ENCODE data around the gene MFRP.
"Not testable (repeated sequence)": the region's sequence is repeated elsewhere in the genome, so short reads cannot be mapped to it uniquely, and the experiment has no call there.

The MFRP gene

DNA sequence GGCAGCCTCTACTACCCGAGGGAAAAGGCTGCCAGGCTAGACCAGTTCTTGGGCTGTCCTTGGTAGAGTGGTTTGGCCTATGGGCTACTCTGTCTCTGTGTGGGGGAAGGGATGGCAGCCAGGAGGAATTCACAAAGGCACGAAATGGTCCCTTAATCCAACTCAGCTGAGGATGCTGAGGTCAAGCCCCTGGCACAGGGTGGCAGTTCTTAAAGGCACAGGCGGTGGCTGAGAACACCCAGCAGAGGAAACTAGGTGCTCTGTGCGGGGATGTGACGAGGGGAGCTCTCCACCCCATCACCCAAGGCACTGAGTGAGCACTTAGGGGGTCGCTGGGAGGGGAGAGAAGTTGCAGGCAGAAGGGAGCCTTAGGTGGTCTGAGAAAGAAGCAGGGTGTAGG lies at the start of gene MFRP:
Gene MFRP (minus strand): TSS at position 101 of the 400 bp plus-strand sequence. CDS start 192 bp downstream, outside the sequence.
- DNase-seq = no peak

DNA sequence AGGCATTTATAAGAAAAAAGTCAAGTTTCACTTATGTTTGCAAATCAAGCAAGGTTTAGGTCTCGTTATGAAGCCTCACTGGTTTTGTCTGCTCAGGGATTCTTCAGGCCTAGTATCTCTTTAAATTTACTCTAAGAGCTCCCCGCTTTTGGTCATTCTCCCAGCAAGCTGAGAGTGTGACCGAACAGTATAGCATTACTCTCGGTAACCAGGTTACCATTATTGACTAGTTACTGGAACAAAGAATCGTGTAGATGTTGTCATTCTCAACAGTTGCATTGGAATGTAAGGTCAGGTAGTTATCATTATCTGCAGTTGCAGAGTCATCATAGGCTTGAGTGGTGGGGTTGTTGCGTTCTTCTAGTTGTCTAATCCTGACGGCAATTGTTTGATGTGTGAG lies 44.8 kb upstream of the MFRP start:
- DNase-seq = no peak

GRCh38 chr11:119389611-119390254 lies 43.2 kb upstream of the MFRP start:
- DNase-seq = no peak

DNA sequence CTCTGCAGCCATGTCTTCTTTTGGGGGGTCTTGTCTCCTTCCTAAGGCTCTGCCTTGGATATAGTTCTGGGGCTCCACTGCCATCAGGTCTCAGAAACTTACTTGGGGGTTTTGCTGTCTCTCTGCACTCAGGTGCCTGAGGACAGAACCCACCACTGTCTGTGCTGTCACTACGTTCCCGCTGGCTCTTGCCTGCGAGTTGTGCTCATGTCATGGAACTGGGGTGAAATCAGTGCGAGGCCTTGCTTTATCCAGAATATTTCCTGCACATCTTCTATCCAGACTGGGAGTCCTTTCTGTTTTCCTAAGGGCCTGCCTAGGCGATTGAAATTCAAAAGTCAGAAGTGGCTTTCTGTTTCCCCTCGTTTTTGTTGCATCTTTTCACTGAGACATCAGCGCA lies 41.6 kb upstream of the MFRP start:
- no peak for DNase-seq

DNA sequence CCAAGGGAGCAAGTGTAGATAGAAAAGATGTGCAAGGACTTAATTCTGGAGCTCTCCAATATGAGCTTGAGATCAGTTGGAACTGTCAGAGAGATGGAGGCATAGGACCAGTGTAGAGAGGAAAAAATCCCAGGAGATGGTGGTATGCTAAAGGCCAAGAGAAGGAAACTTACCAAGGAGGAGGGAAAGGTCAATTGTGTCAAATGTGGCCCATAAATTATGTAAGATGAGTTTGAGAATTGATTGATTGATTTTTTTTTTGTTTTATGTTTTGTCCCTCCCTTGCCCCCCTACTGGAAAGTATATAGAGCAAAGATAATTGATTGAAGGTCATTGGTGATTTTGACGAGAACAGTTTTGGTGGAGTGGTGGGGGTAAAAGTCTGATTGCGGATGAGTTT lies 37.8 kb upstream of the MFRP start:
- no peak for DNase-seq

DNA sequence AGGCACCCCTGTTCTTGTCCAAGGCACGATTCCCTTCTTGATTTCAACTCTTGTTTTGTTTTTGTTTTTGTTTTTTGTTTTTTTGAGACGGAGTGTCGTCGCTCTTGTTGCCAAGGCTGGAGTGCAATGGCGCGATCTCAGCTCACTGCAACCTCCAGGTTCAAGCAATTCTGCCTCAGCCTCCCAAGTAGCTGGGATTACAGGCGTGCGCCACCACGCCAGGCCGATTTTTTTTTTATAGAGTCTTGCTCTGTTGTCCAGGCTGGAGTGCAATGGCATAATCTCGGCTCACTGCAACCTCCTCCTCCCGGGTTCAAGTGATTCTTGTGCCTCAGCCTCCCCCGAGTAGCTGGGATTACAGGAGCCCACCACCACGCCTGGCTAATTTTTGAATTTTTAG lies 36.0 kb upstream of the MFRP start:
- DNase-seq = not testable (repeated sequence)

GRCh38 chr11:119382101-119382500 lies 35.6 kb upstream of the MFRP start:
- DNase-seq = no peak

GRCh38 chr11:119381181-119381988 lies 34.9 kb upstream of the MFRP start, which contains the start of gene USP2:
TSS of gene USP2 (minus strand) at chr11:119381690. CDS start at chr11:119373480, 8,210 bp downstream.
- DNase-seq = peak; percentile 98 to 99 (median 99)

DNA sequence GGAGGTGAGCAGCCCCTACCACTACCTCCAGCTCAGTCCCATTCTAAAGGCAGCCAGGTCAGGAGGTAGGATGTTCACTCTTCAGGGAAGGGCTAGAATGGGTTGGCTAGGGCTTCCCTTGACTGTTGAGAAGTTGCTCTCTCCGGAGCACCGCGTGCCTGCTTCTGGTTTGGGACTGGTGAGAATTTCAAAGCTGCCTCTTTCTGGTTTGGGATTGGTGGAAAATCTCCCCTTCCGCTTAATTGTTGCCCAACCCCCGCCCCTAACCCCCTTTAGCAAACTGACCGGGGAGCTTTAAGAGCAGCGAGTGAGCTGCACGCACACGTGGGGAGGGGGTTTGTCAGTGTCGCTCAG lies 34.3 kb upstream of the MFRP start:
- DNase-seq = no peak

DNA sequence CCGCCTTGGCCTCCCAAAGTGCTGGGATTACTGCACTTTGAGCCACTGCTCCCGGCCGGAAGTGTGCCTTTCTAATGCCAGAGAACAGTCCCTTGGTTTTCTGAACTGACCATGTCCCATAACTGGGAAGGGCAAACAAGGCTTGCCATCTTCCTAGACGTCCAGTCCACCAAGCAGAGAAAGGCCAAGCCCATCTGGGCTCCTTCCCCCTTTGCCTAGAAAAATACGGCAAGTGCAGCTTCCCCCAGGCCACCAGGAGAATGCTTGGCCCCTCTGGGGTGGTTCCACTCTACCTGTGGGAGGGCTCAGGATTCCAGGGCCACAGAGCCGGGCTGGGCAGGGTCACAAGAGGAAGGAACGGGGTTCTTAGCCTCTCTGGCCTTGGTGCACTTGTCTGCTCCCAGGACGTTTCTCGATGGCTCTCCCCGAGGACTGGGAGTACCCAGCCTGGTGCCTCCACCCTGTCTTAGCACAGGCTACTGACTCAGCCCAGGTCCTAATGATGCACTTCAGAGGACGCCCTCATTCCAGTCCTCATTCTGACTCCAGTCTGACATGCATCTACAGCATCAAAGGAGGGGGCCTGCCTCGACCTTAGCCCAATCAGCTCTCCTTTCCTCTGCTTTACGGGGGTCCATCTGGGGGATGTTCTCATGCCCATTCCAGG lies 33.8 kb upstream of the MFRP start:
- no peak for DNase-seq

GRCh38 chr11:119378851-119379465 lies 32.5 kb upstream of the MFRP start:
- no peak for DNase-seq

DNA sequence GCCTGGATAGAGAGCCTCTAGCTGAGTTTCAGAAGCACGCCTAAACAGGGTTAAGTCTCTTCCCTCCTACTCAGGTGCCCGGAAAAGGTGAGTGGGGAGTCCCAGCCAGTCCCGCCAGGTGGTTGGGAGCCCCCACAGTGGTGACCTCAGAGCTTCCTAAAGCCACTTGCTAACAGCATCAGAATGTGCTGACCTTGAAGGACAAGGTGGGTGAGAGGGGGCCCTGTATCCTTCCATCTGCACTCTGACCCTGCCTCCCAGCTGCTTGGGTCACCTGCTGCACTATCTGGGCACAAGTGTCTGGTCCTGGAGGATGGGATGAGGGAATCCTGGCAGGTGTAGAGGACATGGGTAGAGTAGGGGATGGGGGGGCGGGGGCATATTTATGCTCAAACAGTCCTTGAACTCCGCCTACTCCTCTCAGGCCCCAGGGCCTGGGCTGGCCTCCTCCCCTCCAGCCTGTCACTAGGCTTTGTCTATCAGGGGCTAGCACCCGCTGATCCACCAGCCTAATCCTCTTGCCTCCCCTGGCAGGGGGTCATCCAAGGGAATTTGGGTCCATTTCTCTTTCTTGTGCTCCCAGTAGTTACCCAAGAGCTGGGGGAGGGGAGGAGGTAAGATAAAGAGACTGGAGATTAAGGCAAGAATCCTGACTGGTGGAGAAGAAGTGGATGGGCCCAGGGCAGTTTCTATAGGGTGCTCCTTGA lies 31.6 kb upstream of the MFRP start:
- DNase-seq = no peak

DNA sequence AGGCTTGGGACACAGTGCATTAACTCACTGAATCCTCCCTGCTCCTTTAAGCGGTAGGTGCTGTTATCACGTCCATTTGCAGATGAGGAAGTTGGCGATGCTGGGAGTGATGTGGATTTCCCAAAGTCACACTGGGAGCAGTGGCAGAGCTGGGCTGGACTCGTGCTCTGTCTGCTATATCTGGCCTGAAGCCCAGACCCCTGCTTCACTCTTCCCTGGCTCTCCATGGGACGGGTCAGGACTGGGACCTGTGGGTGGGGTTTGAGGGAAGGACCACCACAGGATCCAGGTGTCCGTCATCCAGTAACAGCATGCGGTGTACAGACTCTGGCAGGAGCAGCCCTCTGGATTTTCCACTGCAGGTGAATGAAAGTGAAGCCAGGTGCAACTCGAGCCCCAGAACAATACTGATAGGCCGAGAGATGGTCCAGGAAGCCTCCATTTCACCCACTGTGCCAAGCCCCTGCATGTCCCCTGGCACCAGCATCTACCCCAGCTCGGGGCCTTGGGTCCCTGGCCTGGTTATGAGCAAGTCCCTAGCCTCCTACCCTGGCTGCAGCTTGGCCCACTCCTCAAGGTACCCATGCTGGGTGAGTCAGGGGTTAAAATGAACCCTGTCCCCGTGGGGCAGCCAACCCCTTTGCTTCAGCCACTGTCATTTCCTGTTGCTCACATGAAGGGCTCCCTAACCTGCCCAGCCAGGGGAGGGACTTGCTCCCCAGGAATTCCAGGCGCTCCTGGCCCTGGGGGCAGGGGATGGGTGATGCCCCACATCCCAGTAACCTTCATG lies 30.8 kb upstream of the MFRP start:
- no peak for DNase-seq

GRCh38 chr11:119376197-119376847 lies 29.8 kb upstream of the MFRP start:
- no peak for DNase-seq

DNA sequence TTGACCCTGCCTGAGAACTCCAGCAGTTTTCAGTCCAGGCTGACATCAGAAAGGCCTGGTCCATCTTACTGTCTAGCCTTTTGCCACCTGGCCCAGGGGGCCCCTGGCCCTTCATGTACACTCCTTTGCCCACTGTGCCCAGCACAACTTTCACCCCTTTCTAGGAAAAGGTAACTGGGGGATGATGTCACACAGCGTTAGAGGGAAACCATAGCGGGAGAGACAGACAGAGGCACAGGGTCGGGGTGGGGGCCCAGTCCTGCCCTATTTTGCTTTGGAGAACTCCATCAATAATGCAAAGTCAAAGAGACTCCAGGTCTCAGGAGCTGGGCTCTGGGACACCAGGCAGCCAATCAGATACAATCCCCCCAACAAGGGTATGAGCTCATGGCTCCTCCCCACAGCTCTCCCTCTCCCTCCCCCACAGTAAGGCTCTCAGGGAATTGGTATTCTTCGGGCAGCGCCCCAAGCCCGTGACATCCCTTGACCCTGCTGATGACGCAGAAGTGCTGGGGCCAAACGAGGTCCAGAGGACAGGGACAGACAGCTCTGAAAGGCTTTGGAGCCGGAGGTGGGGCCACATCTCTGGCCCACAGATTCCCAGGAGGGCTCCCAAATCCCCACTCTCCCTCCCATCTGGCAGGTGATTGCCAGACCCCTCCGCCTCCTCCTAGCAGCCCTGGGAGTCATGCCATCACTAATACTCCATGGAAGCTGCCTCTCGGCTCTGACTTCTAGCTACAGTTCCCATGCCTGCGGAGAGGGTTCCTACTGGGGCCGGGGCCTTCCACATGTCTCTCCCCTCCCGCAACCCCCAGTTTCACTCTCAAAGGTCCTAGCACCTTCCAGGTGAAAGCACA lies 29.1 kb upstream of the MFRP start:
- DNase-seq = no peak

- DNase-seq = peak in 1 of 3 donors; percentile 31
Measured at GRCh38 chr11:119374632-119375336, 28.3 kb upstream of the MFRP start.

DNA sequence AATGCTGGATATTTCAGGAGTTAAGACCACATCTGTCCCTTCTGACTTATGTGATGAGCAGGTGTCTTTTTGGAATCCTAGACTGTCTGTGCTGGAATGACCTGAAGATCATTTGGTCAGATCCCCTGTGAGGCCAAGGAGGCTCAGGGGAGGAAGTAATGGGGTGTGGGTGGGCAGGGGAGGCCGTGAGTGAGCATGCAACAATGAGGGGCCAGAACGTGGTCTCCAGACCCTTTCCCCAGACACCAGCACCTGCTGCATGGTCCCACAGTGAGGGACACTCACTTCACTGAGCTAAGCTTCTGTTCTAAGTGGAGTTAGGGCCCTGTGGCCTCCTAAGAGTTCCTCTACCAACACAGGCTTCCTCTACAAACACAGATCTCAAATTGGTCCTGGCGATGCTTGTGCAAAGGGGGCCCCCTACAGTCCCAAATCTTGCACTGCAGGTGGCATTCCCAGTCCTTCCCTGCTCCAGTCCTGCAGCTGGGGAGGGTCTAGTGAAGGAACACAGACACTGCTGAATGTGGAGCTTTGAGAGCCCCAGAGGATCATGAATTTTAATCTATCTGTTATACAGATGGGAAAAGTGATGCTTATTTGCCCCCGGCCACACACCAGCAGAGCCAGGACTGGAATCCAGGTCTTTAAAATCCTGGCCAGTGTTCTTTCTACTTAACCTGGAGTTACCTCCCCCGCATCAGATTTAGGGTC lies 27.6 kb upstream of the MFRP start:
- DNase-seq = peak; percentile 80 to 82 (median 81)

DNA sequence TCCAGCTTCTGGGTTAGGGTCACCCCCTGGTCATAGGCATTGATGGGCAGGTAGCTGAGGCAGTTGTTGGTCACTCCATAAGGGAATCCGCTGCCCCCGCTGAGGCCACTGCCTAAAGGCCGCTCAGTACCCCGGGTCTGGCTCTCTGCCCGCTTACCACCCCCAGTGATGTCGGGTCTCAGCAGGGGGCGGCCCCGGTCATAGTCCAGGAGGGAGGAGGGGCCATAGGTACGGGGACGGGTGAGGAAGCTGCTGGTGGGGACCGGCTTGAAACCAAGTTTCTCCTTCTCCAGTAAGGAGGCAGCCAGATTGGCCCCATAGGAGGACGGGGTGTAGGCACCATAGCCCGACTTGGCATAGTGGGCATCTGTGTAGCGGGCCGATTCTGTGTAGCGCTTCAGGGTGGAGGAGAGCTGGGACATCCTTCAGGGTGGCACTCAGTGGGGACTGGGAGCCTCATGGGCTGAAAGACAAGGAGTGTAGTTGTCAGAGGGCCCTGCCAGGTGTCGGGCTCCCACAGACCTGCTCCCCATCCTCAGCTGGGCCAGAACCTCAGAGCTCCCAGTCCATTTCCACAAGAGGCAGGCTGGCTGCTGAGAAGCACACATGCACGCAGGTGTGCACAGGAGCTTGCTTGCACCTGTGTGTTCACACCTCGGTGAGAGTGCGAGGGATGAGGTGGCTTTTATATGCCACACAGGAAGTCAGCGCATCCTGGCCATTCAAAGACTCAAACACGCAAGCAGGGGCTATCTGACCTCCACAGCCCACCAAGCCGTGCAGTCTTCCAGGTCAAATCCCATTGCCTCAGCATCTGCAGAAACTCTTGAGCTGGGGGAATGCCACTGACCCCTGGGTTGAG lies 26.8 kb upstream of the MFRP start:
- no peak for DNase-seq
